ENCODE results near the gene SCARB1. TPM values are rescaled to one million over a fixed set of nuclear protein-coding genes. Genes with fewer than 3 reads are reported as not detected.

SCARB1 gene
- total RNA-seq, 2 experiments from 2014 or later, result 32.5 to 32.6 TPM

DNA sequence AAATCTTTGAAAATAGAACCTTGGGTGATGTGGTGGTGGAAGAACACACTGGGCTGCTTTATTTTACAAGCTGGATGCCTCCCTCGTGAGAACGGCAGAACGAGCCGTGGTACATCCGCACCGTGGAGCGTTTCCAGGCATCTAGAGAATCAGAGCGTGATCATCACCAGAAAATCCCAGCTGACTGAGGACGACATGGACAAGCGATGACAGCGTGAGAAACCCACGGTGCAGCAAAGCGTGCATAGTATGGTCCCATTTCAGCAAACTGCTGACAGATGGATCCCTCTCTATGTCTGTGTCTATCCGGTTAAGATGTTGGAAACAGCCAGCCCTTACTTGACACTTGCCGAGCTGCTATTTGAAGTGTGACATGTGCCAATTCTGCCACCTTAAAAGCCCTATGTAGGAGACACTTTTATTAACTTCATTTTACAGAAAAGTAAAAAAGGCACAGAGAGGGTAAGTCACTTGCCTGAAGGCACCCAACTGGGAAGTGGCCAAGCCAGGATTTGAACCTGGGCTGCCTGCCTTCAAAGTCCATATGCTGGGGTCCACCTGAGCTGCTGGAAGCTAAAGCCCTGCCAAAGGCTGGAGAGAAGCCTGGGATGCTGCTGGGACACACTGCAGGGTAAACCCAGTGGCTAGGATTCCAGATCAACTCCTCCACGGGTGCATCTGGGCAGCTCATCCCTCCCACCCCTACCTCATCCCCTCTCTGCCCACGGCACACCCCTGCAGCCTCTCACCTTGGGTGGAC is 14.9 kb downstream of the SCARB1 start:
- ChIA-PET POLR2A (no interaction called here), CTCF (interaction anchor here (0.5 kb wide), 1 partner anchor 703 kb away, joined by 3 read pairs; no protein-coding TSS in a partner anchor)

DNA sequence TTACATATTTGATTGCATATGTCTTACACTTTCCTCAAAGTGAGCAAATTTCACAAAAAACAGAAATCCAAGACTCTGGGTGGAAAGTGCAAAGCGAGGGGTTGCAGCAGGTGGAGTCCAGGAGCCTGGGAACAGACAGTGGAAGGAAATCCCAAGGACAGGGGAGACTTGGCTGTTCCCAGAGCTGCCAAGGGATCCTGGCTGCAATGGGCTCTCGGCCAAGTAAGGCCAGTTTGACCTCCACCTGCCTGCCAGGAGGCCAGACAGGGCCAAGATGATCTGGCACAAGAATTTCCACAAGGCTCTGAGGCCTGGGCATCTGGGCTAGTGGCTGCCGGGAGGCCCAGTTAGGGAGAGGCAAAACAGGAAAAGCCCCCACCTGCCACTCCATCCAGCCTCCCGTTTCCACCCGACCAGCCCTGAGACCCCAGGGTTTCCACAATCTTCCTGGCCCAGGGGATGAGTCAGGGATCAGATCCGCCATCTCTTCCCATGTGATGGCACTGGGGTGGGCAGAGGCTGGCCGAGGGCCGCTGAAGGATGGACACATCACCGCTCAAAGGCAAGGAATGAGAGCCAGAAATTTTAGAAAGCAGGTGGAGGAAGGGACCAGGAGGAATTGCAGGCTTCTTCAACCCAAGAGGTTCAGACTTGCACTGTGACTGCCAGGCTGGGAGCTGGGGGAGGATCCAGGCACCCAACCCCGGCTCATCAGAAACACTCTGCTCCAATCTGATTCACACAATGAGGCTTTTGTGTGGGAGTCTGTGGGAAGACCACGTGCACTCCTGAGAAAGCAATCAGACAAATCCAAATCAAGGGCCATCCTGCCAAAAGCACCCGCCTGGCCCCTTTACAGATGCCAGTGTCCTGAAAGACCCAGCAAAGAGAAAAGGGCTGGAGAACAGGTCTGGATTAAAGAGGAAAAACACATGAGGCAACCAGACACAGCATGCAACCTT is 16.3 kb downstream of the SCARB1 start:
- POLR2A ChIA-PET, result no interaction called here
- CTCF ChIA-PET, result no interaction called here

DNA sequence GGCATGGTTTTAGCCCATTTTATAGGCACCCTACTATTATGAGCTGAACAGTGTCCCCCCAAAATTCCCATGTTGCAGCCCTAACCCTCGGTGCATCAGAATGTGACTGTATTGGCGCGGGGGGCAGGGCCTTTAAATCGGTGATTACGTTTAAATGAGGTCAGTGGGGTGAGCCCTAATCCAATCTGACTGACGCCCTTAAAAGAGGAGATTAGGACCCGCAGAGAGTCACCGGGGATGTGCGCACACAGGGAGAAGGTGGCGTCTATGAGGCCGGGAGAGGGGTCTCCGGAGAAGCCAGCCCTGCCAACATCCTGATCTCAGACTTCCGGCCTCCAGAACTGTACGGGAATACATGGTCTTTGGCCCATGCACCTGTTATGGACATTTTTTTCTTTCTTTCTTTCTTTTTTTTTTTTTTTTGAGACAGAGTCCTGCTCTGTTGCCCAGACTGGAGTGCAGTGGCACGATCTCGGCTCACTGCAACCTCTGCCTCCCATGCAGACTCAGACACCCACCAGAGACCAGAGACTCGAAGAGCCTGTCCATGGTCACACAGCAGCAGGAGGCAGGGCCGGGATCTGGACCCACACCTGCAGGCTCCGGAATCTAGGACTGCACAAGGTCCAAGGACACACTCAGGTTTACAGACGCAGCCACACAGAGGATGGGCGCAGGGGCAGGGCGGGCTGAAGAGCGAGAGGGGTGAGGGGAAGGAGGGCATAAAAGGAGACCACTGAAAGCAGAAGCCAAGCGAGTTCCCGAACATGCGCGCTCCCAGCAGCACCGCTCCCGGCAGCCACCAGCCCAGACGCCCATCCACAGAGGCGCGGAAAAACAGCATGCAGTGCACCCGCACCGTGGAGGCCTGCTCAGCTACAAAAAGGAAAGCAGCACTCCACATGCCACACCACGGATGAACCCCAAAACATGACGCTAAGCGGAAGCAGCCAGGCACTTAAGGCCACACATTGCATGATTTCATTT is 19.0 kb downstream of the SCARB1 start:
- POLR2A ChIA-PET, result no interaction called here
- CTCF ChIA-PET, result no interaction called here

DNA sequence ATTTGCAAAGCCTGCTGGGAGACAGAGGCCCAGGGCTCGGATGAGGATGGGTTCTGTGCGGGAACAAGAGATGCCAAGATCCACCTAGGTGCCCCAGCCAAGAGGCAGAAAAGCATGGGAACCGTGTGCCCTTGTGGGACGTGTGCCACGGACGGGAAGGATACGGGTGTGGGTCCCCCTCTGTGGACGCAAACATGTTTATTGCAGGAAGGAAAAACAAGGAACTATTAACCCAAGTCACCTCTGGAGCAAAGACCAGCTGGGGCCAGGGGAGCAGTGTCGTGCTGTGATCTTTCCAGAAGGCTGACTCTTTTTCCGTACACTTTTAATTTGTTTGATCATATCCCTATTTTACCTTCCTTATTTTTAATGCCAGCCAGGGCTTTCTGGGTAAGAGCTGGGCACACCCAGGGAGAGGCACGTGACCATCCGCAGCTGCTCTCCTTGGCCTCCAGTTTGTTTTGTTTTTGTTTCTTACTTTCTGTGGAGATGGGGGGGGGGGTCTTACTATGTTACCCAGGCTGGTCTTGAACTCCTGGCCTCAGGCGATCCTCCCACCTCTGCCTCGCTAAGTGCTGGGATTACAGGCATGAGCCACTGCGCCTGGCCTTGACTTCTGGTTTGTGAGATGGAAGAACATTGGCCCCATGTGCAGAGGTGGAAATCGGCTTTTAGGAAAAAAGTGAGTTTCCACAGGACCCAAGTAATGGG is 20.7 kb downstream of the SCARB1 start:
- CTCF ChIA-PET, result interaction anchor here (1.3 kb wide), 1 partner anchor 10 kb away, joined by 3 read pairs; no protein-coding TSS in a partner anchor
- POLR2A ChIA-PET, result no interaction called here

DNA sequence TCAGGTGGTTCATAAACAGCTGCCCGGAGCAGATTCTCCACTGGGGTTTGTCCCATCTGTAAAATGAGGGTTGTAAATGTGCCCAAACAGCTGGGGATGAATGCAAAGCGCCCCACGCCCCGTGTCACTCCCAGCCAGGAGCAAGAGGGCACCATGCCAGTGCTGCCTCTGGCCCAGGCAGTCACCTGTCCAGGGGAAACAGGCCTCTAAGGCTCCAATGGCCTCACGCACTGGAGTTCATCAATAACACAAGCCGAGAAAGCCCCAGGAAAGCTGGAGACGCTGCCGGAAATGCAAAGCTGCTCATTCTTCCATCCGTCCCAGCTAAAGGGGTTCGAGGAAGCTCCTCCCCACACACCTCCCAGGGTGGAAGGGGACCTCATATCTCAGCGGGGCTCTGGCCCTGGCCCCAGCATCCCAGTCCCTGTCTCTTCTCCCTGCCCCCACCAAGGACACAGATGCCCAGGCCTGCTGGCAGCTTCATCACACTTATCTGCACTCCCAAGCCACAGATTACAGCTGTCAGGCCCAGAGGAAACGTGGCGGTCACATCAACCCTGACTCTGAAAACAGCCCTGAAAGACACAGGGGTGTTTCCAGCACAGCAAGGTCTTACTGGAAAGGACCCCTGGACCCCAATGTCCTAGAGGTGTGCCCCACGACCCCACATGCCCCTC is 21.5 kb downstream of the SCARB1 start:
- POLR2A ChIA-PET, result no interaction called here
- CTCF ChIA-PET, result interaction anchor here (1.3 kb wide), 1 partner anchor 11 kb away, joined by 3 read pairs; no protein-coding TSS in a partner anchor

DNA sequence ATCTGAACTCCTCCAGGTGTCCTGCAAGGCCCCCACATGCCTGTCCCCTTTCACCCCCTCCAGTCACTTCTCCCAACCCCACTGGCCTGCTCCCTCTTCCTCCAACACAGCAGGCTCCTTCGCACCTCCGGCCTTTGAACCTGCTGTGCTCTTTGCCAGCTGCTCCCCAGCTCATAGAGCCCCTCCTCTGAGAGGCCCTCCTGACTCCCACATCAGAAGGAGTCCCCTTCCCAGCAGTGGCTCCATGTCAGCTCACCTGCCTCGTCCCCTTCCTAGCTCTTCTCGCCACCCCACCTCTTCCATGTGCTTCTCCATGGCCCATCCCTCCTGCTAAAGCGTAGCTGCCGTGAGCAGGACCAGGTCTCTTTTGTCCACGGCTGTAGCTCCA is 22.1 kb downstream of the SCARB1 start:
- ChIA-PET CTCF (no interaction called here), POLR2A (no interaction called here)

DNA sequence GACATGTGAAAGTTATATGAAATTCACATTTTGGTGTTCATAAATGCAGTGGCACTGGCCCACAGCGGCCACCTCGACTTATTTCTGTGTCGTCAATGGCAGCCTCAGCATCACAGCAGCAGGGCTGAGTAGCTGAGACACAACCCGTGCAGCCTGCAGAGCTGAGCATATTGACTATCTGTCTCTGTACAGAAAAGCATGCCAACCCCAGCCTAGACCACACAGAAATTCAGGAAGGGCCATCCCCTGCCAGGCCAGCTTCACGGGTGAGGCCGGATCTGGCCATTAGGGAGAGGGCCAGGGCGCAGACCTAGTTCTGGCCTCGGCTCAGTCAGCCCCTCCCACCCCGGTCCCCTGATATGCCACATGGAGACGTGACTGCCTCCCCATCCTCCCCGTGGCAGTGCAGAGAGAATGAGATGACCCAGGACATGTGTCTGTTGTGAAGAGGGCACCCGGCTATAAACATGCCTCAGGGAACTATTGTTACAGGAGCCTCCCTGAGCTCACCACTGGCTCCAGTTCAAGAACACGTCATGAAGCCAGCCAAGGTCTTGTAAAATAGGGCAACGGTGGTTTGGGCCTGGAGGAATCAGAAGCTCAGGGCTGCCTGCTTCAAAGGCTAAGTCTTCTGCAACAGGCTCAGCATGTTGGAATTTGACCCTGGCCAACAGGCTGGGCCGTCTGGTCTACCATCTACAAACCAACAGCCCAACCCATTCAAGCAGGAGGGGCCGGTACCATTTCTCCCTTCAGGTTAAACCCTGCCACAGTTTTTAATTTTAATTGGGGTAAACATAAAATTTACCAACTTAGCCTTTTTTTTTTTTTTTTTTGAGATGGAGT is 25.5 kb downstream of the SCARB1 start:
- POLR2A ChIA-PET, result no interaction called here
- CTCF ChIA-PET, result interaction anchor here (0.5 to 0.7 kb wide), 3 partner anchors 63 to 725 kb away, joined by 3 to 4 read pairs (median 3); no protein-coding TSS in a partner anchor

DNA sequence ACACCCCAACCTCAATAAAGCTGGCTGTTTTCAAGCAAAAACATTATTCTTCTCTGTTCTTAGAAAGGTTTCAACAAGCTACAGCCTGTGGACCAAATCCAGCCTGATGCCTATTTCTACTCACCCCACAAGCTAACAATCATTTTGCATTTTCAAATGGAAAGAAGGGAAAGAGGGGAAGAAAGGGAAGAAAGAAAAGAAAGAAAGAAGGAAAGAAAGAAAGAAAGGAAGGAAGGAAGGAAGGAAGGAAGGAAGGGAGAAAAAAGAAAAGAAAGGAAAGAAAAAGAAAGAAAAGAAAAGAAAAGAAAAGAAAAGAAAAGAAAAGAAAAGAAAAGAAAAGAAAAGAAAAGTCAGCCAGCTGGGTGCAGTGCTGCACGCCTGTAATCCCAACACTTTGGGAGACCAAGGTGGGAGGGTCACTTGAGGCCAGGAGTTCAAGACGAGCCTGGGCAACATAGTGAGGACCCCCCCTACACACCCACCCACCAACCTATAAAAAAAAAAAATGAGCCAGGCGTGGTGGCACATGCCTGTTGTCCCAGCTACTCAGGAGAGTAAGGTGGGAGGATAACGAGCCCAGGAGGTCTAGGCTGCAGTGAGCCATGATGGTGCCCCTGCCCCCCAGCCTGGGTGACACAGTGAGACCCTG is 26.3 kb downstream of the SCARB1 start:
- CTCF ChIA-PET, result interaction anchor here (1.0 kb wide), 1 partner anchor 23 kb away, joined by 3 read pairs; no protein-coding TSS in a partner anchor
- POLR2A ChIA-PET, result no interaction called here

DNA sequence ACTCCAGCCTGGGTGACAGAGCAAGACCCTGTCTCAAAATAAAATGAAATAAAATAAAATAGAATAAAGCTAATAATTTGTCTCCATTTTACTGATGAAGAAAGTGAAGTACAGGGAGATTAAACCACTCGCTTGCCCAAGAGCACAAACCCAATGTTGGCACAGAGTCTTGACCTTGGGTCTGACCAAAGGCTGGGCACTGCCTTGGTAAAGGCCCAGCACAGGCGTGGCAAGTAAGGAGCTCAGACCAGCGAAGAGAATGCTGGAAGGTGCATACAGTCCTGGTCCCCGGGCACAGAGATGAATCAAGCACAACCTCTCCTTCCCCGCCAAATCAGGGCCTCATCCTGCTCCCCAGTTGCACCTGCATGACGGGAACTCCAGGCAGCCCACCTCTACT is 26.9 kb downstream of the SCARB1 start:
- CTCF ChIA-PET, result interaction anchor here (0.6 to 1.0 kb wide), 2 partner anchors 24 to 63 kb away, joined by 3 read pairs; no protein-coding TSS in a partner anchor
- POLR2A ChIA-PET, result no interaction called here

DNA sequence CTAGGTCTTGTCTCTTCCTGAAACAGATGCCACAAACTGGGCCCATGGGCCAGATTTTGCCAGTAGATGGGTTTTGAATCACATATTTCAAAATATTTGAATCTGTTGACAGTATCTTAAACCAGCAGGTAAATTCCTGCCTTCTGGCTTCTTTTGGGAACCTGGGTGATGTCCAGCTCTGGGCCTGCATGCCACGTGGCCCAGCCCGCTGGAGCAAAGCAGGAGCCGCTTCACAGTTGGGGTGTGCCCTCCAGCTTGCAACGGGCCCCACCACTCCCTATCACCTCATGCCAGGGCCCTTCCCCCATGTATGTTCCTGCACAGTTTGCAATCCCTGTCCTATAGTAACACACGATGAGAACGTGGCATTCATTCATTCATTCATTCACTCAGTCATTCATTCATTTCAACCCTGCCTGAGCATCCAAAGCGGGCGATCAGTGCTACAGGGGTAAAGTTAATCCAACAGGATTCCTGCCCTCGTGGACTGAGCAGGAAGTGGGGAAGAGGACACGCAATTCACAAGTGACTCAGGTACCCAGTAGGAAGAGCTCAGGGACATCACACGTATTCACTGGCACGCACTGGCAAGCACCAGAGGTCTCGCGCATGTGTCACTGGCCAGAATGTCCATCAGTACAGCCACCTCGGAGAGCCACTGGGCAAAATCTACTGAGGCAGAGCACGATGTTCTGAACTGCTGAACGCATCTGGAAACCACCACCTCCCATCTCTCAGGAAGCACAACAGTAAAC is 27.8 kb downstream of the SCARB1 start:
- CTCF ChIA-PET, result interaction anchor here (0.6 kb wide), 1 partner anchor 62 kb away, joined by 3 read pairs; no protein-coding TSS in a partner anchor
- POLR2A ChIA-PET, result no interaction called here

DNA sequence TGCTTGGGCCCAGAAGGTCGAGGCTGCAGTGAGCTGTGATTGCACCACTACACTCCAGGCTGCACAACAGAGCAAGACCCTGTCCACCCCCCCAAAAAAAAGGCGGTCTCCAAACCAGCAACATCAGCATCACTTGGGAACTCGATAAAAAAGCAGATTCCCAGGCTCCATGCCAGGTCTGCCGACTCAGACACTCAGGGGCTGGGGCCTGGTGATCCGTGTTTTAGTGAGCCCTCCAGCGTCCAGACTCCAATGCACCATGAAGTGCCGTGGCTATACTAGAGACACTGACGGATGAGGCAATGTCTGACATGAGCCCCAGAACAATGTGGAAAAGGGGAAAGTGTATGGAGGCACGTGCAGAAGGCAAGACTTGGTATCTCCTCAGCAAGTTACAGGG is 28.8 kb downstream of the SCARB1 start:
- CTCF ChIA-PET, result no interaction called here

DNA sequence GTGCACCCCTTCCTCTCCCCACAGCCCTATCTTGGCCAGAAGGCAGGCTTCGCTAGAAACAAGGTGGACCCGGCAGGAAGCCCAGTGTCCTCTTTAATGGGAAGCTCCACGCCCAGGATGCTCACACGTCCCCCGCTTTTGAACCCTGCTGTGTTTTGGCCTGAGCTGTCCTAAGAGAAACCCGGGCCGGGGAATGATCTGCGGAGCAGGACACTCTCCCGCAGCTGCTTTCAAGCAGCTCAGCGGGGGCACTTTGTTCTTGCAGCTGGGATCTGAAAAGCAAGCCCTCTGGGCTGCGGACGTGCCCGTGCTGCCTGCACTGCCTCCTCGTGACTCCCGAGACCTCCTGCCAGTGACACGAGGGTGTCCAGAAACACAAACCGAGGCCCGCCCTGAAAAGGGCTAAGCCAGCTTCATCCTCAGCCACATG is 30.0 kb downstream of the SCARB1 start:
- POLR2A ChIA-PET, result no interaction called here
- CTCF ChIA-PET, result no interaction called here

More for the DNA sequence above, 28.8 kb downstream of the SCARB1 start:
- POLR2A ChIA-PET, result no interaction called here

DNA sequence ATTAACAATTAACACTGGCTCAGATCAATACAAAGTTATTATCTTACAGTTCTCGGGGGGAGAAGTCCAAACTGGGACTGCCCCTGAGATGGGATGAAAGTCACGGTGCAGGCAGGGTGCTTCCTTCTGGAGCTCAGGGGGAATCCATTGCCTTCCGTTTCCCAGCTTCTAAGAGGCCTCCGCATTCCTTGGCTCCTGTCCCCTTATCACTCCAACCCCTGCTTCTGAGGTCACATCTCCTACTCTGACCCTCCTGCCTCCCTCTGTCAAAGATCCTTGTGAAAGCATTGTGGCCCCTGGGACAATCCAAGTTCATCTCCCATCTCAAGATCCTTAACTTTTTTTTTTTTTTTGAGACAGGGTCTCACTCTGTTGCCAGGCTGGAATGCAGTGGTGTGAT is 30.8 kb downstream of the SCARB1 start:
- CTCF ChIA-PET, result no interaction called here

DNA sequence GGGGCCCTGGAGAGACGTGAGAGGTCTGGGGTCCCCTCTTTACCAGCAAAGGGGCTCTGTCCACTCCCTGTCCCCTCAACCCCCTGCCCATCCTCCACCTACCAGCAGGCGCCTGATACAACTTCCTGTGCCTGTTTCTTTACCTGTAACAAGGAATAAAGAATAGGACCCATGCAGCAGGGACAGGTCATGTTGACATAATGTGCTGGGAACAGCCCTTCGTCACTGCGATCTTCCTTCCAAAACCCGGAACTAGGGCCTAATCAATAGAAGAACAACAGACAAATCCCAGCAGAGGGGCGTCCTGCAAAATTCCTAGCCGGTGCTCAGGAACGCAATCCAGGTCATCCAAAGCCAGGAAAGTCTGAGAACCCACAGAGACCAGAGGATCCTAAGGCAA is 32.1 kb downstream of the SCARB1 start:
- POLR2A ChIA-PET, result no interaction called here
- CTCF ChIA-PET, result no interaction called here

More for the DNA sequence above, 30.8 kb downstream of the SCARB1 start:
- POLR2A ChIA-PET, result no interaction called here

DNA sequence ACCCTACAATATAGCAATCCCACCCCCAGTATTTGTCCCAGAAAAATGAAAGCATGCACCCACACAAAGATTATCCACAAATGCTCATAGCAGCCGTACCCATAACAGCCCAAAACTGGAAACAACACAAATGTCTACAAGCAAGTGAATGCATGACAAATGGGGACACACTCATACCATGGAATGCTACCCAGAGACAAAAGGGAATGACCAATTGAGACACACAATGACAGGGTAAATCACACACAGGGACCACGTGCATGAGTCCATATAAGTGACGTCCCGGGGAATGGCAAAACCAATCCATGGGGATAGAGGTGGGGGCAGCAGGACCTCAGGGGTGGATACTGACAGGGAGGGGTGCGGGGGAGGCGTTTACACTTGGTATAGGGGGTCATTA is 33.4 kb downstream of the SCARB1 start:
- ChIA-PET CTCF (no interaction called here), POLR2A (no interaction called here)

DNA sequence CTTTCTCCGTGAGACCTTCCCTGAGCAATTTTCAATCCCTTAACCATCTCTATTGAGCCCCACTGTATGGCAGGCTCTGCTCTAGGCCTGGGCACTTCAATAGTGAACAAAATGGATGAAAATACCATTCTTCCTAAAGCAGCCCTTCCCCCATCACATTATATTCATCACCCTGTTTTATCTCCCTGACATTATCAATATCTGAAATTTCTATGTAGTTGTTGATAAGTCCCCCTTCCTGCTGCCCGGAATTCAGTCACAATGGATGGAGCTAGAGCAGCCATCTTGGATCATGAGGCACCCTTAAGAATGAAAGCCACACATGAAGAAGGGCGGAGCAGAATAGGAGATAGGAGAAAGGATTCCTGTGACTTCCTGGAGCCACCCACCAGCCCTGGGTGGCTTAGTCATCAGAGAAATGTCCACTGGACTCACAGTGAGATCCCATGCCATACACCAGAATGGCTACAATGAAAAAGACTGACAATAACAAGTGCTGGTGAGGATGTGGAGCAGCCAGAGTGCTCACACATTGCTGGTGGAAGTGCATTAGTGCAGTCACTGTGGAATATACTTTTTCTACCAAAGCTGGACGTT is 33.9 kb downstream of the SCARB1 start:
- ChIA-PET POLR2A (no interaction called here), CTCF (no interaction called here)
